Hepatocyte (in vitro differentiated cells): ENCODE results near the gene HECTD4. TPM values are rescaled to one million over a fixed set of nuclear protein-coding genes. Genes with fewer than 3 reads are reported as not detected.

ENCODE experiments used
- DNase-seq: peaks from one replicate; pipeline ENCODE4 v3.0.0-alpha.2; 2016; ENCODE audit warnings: low spot score
- H2AFZ ChIP-seq: fragments of 200-600 bp; sonication (generic); 2 replicates; pipeline ENCODE4 v1.6.0; 2016; ENCODE audit warnings: antibody characterized with exemption, mild to moderate bottlenecking
- H3K27ac ChIP-seq: fragments of 200-600 bp; sonication (generic); 2 replicates; pipeline ENCODE4 v1.5.1; 2016; ENCODE audit warnings: mild to moderate bottlenecking
- H3K27me3 ChIP-seq: fragments of 200-600 bp; sonication (generic); 2 replicates; pipeline ENCODE4 v1.6.1; 2016
- H3K36me3 ChIP-seq: fragments of 200-600 bp; sonication (generic); replicated peaks from 2 replicates; pipeline ENCODE4 v1.5.1; 2016; ENCODE audit warnings: low read depth; ENCODE audit not compliant: insufficient read depth
- H3K4me1 ChIP-seq: fragments of 200-600 bp; sonication (generic); 2 replicates; pipeline ENCODE4 v1.5.1; 2016; ENCODE audit warnings: mild to moderate bottlenecking, moderate library complexity; ENCODE audit not compliant: insufficient read depth
- H3K4me2 ChIP-seq: fragments of 200-600 bp; sonication (generic); 2 replicates; pipeline ENCODE4 v1.6.0; 2016
- H3K4me3 ChIP-seq: fragments of 200-600 bp; sonication (generic); 2 replicates; pipeline ENCODE4 v1.5.1; 2016; ENCODE audit warnings: mild to moderate bottlenecking
- H3K79me2 ChIP-seq: fragments of 200-600 bp; sonication (generic); 2 replicates; pipeline ENCODE4 v1.6.0; 2017; ENCODE audit warnings: mild to moderate bottlenecking
- H3K9me2 ChIP-seq: fragments of 200-600 bp; sonication (generic); replicated peaks from 2 replicates; pipeline ENCODE4 v1.6.0; 2017; ENCODE audit warnings: mild to moderate bottlenecking; ENCODE audit not compliant: insufficient read depth
- H3K9me3 ChIP-seq: fragments of 200-600 bp; sonication (generic); 2 replicates; pipeline ENCODE4 v1.5.1; 2016; ENCODE audit warnings: low read depth, mild to moderate bottlenecking
- H4K20me1 ChIP-seq: fragments of 200-600 bp; sonication (generic); 2 replicates; pipeline ENCODE4 v1.6.0; 2016; ENCODE audit warnings: mild to moderate bottlenecking; ENCODE audit not compliant: insufficient read depth, poor library complexity, severe bottlenecking
- CTCF ChIP-seq: fragments of 200-600 bp; sonication (generic); IDR thresholded peaks from 2 replicates; pipeline ENCODE4 v1.5.1; 2016; ENCODE audit warnings: antibody characterized with exemption, mild to moderate bottlenecking; ENCODE audit not compliant: poor library complexity
- EZH2 ChIP-seq: fragments of 200-600 bp; sonication (generic); IDR thresholded peaks from 2 replicates; pipeline ENCODE4 v1.6.1; 2016; ENCODE audit warnings: antibody characterized with exemption, mild to moderate bottlenecking, borderline replicate concordance
- EZH2phosphoT487 ChIP-seq: fragments of 200-600 bp; sonication (generic); IDR thresholded peaks from one replicate; pipeline ENCODE4 v1.6.1; 2018; ENCODE audit warnings: antibody characterized with exemption, mild to moderate bottlenecking, low read depth, moderate library complexity; ENCODE audit not compliant: unreplicated experiment, severe bottlenecking
- WGBS: methylation state at CpG from one replicate; pipeline ENCODE4 v1.1.6; 2016; ENCODE audit warnings: low lambda C conversion rate; ENCODE audit errors: missing lambda C conversion rate; 5-methylcytosine and 5-hydroxymethylcytosine counted together
- polyA plus RNA-seq: library from polyadenylated mRNA; unstranded; fragments of >200 nt; fragmentation: Nextera tagmentation; extraction: Ambion mirVana; gene quantifications from 2 replicates; pipeline ENCODE4 v1.2.1, GENCODE V29; 2016
- total RNA-seq: library from RNA; depleted of rRNA; stranded (reverse); fragments of >200 nt; gene quantifications from 2 replicates; pipeline ENCODE4 v1.2.3, GENCODE V29; 2014

HECTD4 gene
- total and polyA plus RNA-seq, 2 experiments from 2014 or later = 22.7 to 27.1 TPM

- H2AFZ ChIP-seq = no peak overlapping the region
- no peaks in the 10 kb centered on the region for H3K9me3 ChIP-seq
- H3K4me2 ChIP-seq = no peak overlapping the region
- H3K79me2 ChIP-seq = no peaks in the 10 kb centered on the region
- H3K36me3 ChIP-seq = no peaks in the 10 kb centered on the region
- no peak for DNase-seq
- no peaks in the 10 kb centered on the region for H3K9me2 ChIP-seq
- H3K4me1 ChIP-seq = no peaks in the 10 kb centered on the region
- no peak overlapping the region for H3K27ac ChIP-seq
- no peaks in the 10 kb centered on the region for H3K27me3 ChIP-seq
- WGBS = 96% methylated on average over 46 of the region's 46 CpGs
- no peak overlapping the region for H3K4me3 ChIP-seq
- H4K20me1 ChIP-seq = no peaks in the 10 kb centered on the region
- TF ChIP-seq EZH2phosphoT487 (no peak), CTCF (no peak), EZH2 (no peak)
These were observed 198.0 kb downstream of the HECTD4 start for GRCh38 chr12:112184056-112184887.

GRCh38 chr12:112183141-112184021 lies 198.8 kb downstream of the HECTD4 start:
- WGBS = 87% methylated on average over 9 of the region's 9 CpGs

GRCh38 chr12:112182499-112182898 lies 199.7 kb downstream of the HECTD4 start:
- Histone ChIP-seq H3K79me2 (no peaks in the 10 kb centered on the region), H3K27me3 (no peaks in the 10 kb centered on the region), H3K4me1 (no peaks in the 10 kb centered on the region), H3K4me2 (no peak overlapping the region), H3K9me3 (no peaks in the 10 kb centered on the region), H2AFZ (no peak overlapping the region), H3K4me3 (no peak overlapping the region), H3K27ac (no peak overlapping the region), H4K20me1 (no peaks in the 10 kb centered on the region), H3K36me3 (no peaks in the 10 kb centered on the region), H3K9me2 (no peaks in the 10 kb centered on the region)
- WGBS = 92% methylated on average over 7 of the region's 7 CpGs
- TF ChIP-seq CTCF (no peak), EZH2 (no peak), EZH2phosphoT487 (no peak)
- DNase-seq = no peak

More at GRCh38 chr12:112183141-112184021, 198.8 kb downstream of the HECTD4 start:
- Histone ChIP-seq H3K36me3 (no peaks in the 10 kb centered on the region), H3K27me3 (no peaks in the 10 kb centered on the region), H3K4me2 (no peak overlapping the region), H3K9me2 (no peaks in the 10 kb centered on the region), H3K9me3 (no peaks in the 10 kb centered on the region), H3K79me2 (no peaks in the 10 kb centered on the region), H3K27ac (no peak overlapping the region), H3K4me3 (no peak overlapping the region), H3K4me1 (no peaks in the 10 kb centered on the region), H4K20me1 (no peaks in the 10 kb centered on the region), H2AFZ (no peak overlapping the region)
- DNase-seq = no peak
- TF ChIP-seq EZH2phosphoT487 (no peak), CTCF (no peak), EZH2 (no peak)
